ENCODE measurements around the gene OSGIN1.

- TF ChIP-seq CTCF (IDR thresholded peaks at IDR 0.05) (no peak), POLR2A (IDR thresholded peaks at IDR 0.05) (no peak)
Observed at GRCh38 chr16:83949724-83950001, 3.4 kb upstream of the OSGIN1 start.
